Activated T-cell treated with anti-CD3 and anti-CD28 coated beads, Interleukin-2, amount 50 U/mL, for 24 hours (primary cell): ENCODE data around the gene HECTD1.
"Not testable (repeated sequence)": the region's sequence is repeated elsewhere in the genome, so short reads cannot be mapped to it uniquely, and the experiment has no call there.

Experiments
- DNase-seq: peaks from one replicate; pipeline ENCODE4 v3.0.0-alpha.2; 2020
- H3K27ac Mint-ChIP-seq: 2 replicates; pipeline ENCODE4 v1.8.0; 2020; ENCODE audit warnings: mild to moderate bottlenecking, mixed read lengths
- H3K27me3 Mint-ChIP-seq: 2 replicates; pipeline ENCODE4 v1.8.0; 2020; ENCODE audit warnings: mixed read lengths
- H3K36me3 Mint-ChIP-seq: 2 replicates; pipeline ENCODE4 v1.8.0; 2020; ENCODE audit warnings: low read depth, mixed read lengths
- H3K4me1 Mint-ChIP-seq: 2 replicates; pipeline ENCODE4 v1.8.0; 2020; ENCODE audit warnings: low read depth, mixed read lengths
- H3K4me3 Mint-ChIP-seq: 2 replicates; pipeline ENCODE4 v1.8.0; 2020; ENCODE audit warnings: mild to moderate bottlenecking, moderate library complexity, mixed read lengths
- H3K9me3 Mint-ChIP-seq: 2 replicates; pipeline ENCODE4 v1.8.0; 2020; ENCODE audit warnings: mixed read lengths

The HECTD1 gene

DNA sequence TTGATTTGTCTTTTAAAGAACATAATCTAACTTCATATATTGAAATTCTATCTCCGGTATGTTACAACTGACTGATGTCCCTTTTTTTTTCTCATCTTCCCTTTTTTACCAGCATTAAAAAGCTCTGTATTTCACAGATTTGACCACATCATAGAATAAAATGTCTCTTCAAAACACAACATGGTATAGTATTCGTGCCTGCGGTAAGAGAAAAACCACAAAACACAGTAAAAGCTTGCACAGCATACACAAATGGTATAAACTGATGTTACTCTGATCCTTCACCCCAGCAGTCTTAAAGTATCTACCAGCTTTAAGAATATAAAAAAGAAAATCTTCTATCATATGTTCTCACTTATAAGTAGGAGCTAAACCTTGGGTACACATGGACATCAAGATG is 83.4 kb downstream of the HECTD1 start:
- peaks cover 87% of the 10 kb centered on the region for H3K36me3 Mint-ChIP-seq
- no peak overlapping the region for H3K4me3 Mint-ChIP-seq
- no peak overlapping the region for H3K27ac Mint-ChIP-seq
- peaks cover 41% of the 10 kb centered on the region for H3K4me1 Mint-ChIP-seq
- DNase-seq: no peak
- no peaks in the 10 kb centered on the region for H3K27me3 Mint-ChIP-seq
- H3K9me3 Mint-ChIP-seq: no peaks in the 10 kb centered on the region

DNA sequence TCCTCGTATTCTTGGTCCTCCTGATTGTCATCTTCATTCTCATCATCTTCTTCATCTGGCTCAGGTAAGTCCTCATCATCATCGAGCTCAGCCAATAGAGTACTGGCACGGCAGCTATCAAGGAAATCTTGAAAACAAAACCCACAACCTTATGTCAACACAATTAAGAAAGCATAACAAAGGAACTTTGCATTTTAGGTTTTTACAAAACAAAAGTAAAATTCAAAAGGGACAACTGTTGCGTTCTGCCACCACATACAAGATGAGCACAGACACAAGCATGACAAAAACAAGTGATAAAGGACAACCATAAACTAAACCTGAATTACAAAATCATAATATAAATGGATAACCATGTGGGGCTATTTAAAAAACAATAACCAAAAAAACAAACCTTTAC is 84.7 kb downstream of the HECTD1 start:
- Mint-ChIP-seq H3K27ac (no peak overlapping the region), H3K27me3 (no peaks in the 10 kb centered on the region), H3K4me1 (peaks cover 28% of the 10 kb centered on the region), H3K4me3 (no peak overlapping the region), H3K36me3 (peaks cover 87% of the 10 kb centered on the region), H3K9me3 (no peaks in the 10 kb centered on the region)
- no peak for DNase-seq

DNA sequence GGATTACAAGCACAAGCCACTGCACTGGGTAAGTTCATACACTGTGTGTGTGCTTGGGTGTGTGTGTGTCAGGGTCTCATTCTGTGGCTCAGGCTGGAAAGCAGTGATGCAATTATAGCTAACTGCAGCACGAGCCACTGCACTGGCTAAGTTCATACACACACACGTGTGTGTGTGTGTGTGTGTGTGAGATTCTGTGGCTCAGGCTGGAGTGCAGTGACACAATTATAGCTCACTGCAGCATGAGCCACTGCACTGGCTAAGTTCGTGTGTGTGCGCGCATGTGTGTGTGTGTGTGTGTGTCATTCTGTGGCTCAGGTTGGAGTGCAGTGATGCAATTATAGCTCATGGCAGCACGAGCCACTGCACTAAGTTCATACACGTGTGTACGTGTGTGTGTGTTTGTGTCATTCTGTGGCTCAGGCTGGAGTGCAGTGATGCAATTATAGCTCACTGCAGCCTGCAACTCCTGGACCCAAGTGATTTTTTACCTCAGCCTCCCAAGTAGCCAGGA is 85.4 kb downstream of the HECTD1 start:
- Mint-ChIP-seq H3K27me3 (no peaks in the 10 kb centered on the region), H3K4me3 (no peak overlapping the region), H3K27ac (no peak overlapping the region), H3K4me1 (peaks cover 23% of the 10 kb centered on the region), H3K9me3 (no peaks in the 10 kb centered on the region), H3K36me3 (peaks cover 88% of the 10 kb centered on the region)
- DNase-seq: no peak

DNA sequence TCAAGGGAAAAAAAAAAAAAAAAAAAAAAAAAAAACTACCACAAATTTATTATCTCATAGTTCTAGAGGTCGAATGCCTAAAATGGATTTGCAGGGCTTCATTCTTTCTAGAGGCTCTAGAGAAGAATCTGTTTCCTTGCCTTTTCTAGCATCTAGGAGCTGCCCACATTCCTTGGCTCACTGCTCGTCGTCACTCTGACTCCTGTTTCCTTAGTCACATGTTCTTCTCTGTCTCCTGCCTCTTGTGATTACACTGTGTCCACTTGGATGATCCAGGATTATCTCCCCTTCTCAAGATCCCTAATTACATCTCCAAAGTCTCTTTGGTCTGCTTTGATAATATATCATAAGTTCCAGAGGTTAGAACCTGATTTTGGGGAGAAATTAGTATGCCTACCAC is 88.7 kb downstream of the HECTD1 start:
- Mint-ChIP-seq H3K27ac (peak overlapping the region; percentile 11), H3K36me3 (peaks cover 97% of the 10 kb centered on the region), H3K4me1 (peaks cover 7% of the 10 kb centered on the region), H3K4me3 (no peak overlapping the region), H3K9me3 (no peaks in the 10 kb centered on the region), H3K27me3 (no peaks in the 10 kb centered on the region)
- DNase-seq: no peak

DNA sequence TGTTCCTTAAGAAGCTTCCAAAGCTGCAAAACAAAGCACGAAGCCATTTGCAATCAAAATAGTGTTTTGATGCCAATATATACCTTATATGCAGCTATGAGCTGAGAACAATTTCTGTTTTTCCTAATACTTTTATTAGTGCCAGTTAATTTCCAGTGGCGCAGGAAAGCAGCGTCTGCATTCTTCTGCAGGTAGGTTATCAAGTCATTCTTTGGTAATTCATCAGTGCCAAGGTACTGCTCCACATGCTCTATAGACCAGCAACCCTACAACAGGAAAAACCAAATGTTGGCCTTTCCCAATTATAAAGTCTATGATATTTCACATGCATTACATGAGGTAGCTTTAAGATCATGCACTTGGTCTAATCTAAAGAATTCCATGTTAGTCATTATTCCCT is 93.8 kb downstream of the HECTD1 start:
- H3K27ac Mint-ChIP-seq: peak overlapping the region; percentile 33
- no peaks in the 10 kb centered on the region for H3K9me3 Mint-ChIP-seq
- no peaks in the 10 kb centered on the region for H3K4me1 Mint-ChIP-seq
- no peaks in the 10 kb centered on the region for H3K27me3 Mint-ChIP-seq
- no peak for DNase-seq
- no peak overlapping the region for H3K4me3 Mint-ChIP-seq
- H3K36me3 Mint-ChIP-seq: peaks cover 91% of the 10 kb centered on the region

DNA sequence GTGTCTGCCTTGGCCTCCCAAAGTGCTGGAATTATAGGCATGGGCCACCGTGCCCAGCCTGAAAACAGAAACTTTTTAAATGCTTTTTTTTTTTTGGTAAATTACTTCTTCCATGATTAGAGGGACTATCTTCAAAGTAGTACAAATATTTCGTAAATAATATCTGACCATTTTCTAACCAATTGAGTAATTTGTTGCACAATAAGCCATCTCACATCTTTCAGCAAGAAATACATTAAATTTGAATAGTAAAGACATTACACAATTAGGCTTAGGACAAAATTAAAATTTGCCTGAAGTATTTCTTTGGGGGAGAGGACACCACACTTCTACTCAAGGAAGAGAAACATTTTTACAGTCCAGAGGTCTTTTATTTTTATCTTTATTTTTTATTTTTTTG is 96.7 kb downstream of the HECTD1 start:
- Mint-ChIP-seq H3K36me3 (peaks cover 90% of the 10 kb centered on the region), H3K27me3 (no peaks in the 10 kb centered on the region), H3K27ac (no peak overlapping the region), H3K4me3 (no peak overlapping the region), H3K4me1 (peaks cover 12% of the 10 kb centered on the region), H3K9me3 (no peaks in the 10 kb centered on the region)
- no peak for DNase-seq

DNA sequence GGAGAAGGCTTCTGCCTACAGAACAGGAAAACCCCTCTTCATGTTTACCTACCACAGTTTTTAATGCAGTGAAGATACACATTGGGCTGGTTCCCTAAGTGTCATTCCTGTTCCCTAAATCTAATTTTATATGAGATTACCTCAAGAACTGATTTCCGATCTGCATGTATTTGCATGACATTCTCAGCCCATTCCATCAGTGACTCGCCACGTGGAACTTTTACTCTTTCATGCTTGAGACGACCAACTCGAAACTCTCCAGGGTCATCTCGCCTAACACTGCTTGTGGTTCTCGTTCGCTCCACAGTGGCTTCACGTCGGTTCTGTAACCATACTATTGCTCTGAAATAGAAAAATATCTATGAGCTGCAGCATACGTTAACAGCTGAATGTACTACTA is 98.3 kb downstream of the HECTD1 start:
- H3K27ac Mint-ChIP-seq: peak overlapping the region; percentile 50
- no peaks in the 10 kb centered on the region for H3K9me3 Mint-ChIP-seq
- no peaks in the 10 kb centered on the region for H3K27me3 Mint-ChIP-seq
- H3K4me3 Mint-ChIP-seq: no peak overlapping the region
- peaks cover 92% of the 10 kb centered on the region for H3K36me3 Mint-ChIP-seq
- peaks cover 12% of the 10 kb centered on the region for H3K4me1 Mint-ChIP-seq
- DNase-seq: no peak

DNA sequence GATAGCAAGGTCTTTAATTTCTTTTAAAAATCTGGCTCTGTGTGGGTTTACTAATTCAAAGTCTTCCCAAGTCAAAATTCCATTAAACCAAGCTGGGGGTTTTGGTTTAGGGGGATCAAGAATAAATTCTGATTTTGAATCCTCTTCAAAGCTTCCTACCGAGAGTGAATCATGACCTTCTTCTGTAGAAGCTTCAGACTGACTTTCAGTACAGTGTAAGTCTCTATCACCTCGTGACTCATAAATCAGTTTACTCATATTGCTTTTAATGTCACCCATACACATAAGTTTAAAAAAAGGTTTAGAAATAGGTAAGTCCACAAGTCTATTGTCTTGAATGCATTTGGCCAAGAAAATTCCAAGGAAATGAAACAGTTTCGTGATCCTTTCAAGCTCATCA is 100.8 kb downstream of the HECTD1 start:
- peak overlapping the region; percentile 87 for H3K27ac Mint-ChIP-seq
- no peak overlapping the region for H3K4me3 Mint-ChIP-seq
- peaks cover 93% of the 10 kb centered on the region for H3K36me3 Mint-ChIP-seq
- no peaks in the 10 kb centered on the region for H3K27me3 Mint-ChIP-seq
- no peak for DNase-seq
- peaks cover 12% of the 10 kb centered on the region for H3K4me1 Mint-ChIP-seq
- no peaks in the 10 kb centered on the region for H3K9me3 Mint-ChIP-seq

DNA sequence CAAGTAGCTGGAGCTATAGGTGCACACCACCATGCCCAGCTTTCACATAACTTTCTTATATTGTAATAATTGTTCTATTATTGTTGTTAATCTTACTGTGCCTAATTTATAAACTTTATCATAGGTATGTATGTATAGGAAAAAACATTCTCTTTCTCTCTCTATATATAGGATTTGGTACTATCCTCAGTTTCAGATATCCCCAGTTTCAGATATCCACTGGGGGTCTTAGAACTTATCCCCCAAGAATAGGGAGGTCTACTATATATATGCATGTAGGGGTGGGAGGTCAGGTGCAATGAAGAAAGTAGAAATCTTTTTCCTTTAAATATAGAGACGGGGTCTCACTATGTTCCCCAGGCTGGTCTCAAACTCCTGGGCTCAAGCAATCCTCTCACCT is 110.5 kb downstream of the HECTD1 start:
- peaks cover 57% of the 10 kb centered on the region for H3K36me3 Mint-ChIP-seq

DNA sequence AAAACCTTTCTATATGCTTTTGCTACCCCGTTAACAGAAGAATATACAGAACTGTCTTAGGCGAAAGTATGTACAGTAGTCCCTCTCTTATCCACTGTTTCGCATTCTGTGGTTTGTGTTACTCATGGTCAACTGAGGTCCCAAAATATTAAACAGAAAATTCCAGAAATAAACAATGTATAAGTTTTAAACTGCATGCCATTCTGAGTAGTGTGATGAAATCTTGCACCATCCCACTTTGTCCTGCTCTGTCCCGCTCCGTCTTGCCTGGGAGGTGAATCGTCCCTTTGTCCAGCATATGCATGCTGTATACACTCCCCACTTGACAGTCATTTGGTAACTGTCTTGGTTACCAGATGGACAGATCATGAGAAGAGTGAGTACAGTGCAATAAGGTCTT is 111.3 kb downstream of the HECTD1 start:
- peaks cover 1% of the 10 kb centered on the region for H3K4me1 Mint-ChIP-seq
- peaks cover 48% of the 10 kb centered on the region for H3K36me3 Mint-ChIP-seq
- H3K27me3 Mint-ChIP-seq: no peaks in the 10 kb centered on the region
- H3K4me3 Mint-ChIP-seq: no peak overlapping the region
- DNase-seq: no peak
- no peaks in the 10 kb centered on the region for H3K9me3 Mint-ChIP-seq
- H3K27ac Mint-ChIP-seq: peak overlapping the region; percentile 56

More for the DNA sequence above, 110.5 kb downstream of the HECTD1 start:
- Mint-ChIP-seq H3K9me3 (no peaks in the 10 kb centered on the region), H3K27ac (no peak overlapping the region), H3K4me3 (no peak overlapping the region), H3K4me1 (peaks cover 1% of the 10 kb centered on the region), H3K27me3 (no peaks in the 10 kb centered on the region)
- DNase-seq: no peak

DNA sequence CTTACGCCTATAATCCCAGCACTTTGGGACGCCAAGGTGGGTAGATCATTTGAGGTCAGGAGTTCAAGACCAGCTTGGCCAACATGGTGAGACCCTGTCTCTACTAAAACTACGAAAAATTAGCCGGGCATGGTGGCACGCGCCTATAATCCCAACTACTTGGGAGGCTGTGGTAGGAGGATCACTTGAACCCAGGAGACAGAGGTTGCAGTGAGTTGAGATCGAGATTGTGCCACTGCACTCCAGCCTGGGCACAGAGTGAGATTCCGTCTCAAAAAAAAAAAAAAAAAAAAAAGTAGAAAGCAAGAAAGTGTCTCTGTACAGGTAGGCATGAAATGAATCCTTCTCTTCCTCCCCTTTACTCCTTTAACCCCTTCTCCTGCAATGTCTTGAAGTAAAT is 111.8 kb downstream of the HECTD1 start:
- H3K27ac Mint-ChIP-seq, DNase-seq, H3K9me3 Mint-ChIP-seq, H3K4me3 Mint-ChIP-seq, H3K27me3 Mint-ChIP-seq, H3K4me1 Mint-ChIP-seq: not testable (repeated sequence)
- peaks cover 44% of the 10 kb centered on the region for H3K36me3 Mint-ChIP-seq

DNA sequence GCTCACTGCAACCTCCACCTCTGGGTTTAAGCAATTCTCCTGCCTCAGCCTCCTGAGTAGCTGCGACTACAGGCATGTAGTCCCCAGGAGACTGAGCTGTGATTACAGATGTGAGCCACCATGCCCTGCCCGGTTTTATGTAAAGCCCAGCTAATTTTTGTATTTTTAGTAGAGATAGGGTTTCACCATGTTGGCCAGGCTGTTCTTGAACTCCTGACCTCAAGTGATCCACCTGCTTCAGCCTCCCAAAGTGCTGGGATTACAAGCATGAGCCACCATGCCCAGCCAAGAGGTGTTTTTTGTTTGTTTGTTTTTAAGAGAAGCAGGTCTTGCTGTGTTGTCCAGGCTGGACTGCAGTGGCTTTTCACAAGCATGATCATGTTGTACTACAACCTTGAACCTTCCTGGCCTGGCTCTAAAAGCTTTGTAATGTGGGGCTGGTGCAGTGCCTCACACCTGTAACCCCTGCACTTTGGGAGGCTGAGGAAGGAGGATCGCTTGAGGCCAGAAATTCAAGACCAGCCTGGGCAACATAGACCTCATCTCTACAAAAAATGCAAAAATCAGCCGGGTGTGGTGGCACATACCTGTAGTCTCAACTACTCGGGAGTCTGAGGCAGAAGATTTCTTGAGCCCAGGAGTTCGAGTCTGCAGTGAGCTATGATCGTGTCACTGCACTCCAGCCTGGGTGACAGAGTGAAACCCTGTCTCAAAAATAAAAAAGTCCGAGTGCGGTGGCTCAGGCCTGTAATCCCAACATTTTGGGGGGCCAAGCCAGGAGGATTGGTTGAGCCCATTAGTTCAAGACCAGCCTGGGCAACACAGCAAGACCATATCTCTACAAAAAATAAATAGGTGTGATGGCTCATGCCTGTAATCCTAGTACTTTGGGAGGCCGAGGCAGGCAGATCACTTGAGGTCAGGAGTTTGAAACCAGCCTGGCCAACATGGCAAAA is 113.4 kb downstream of the HECTD1 start:
- not testable (repeated sequence) for H3K4me1 Mint-ChIP-seq, H3K4me3 Mint-ChIP-seq, DNase-seq, H3K27ac Mint-ChIP-seq, H3K9me3 Mint-ChIP-seq, H3K27me3 Mint-ChIP-seq
- H3K36me3 Mint-ChIP-seq: peaks cover 27% of the 10 kb centered on the region

DNA sequence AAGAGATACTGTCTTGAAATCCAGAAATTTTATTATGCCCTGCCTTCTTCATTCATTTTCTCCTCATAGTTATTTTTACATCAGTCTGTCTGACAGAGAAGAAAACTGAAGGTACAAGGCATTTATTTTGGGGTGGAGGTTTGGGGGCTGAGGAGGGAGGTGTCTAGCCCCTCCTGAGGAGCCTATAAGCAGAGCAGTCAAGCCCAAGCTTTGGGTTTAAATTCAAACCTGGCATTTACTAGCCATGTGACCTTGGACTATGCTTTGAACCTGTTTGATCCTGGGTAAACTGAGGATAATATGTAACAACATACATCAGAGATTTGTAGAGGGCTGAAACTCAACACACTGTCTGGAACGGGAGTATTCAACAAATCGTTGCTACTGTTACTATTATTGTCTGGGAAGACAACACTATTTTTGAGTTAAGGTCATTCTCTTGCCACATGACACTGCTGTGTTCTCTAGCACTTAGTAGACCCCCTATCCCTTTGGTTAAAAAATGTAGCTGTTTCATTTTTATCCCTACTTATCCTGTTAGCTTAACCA is 115.4 kb downstream of the HECTD1 start:
- no peak overlapping the region for H3K27ac Mint-ChIP-seq
- DNase-seq: no peak

DNA sequence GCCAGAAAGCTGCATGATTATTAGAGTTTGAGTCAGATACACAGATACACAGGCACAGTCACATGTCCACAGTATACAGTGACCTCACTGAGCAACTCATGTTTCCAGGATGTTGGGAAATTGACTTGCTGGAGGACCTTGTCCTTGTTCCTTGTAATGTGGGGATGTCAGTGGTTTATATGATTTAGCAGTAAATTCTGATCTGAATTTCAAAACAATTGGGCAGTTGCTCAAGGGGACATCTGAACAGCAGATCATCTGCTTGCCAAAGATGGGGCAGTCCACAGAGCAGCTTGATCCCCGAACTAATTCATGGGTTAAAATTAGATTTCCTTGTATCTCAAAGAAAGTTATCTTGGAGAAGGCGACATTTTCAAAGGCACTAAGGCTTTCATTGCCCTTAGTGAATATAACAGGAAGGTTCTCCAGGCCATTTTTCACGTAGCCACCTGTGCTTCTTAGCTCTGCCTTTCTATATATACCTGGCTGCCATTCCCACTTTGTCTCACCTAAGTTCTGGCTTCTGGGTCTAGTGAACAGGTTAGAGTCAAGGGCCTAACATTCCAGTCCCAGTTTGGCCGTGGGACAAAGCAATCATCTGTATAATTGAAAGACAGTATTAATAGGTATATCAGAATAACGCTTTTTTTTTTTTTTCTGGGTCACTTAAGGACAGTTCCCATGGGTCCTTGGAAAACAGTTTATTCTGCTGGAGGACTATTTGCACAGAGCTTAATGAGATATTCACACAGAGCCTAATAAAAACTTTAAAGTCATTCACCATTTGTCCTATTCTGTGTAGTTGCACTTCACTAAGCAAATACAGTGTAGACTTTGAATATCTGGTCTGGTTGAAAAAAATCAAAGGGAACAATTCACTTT is 116.5 kb downstream of the HECTD1 start:
- DNase-seq: no peak
- Mint-ChIP-seq H3K4me3 (no peak overlapping the region), H3K4me1 (no peaks in the 10 kb centered on the region), H3K36me3 (peaks cover under 1% of the 10 kb centered on the region), H3K27ac (no peak overlapping the region), H3K9me3 (no peaks in the 10 kb centered on the region), H3K27me3 (no peaks in the 10 kb centered on the region)

More for the DNA sequence above, 115.4 kb downstream of the HECTD1 start:
- H3K27me3 Mint-ChIP-seq: no peaks in the 10 kb centered on the region
- H3K4me1 Mint-ChIP-seq: no peaks in the 10 kb centered on the region
- H3K4me3 Mint-ChIP-seq: no peak overlapping the region
- no peaks in the 10 kb centered on the region for H3K9me3 Mint-ChIP-seq
- peaks cover 10% of the 10 kb centered on the region for H3K36me3 Mint-ChIP-seq
